ENCODE measurements around the gene SLC6A8.

The SLC6A8 gene

GRCh38 chrX:153687121-153688039, at the start of gene SLC6A8:
TSS of gene SLC6A8 (plus strand) at chrX:153687926. CDS start at chrX:153688575, 649 bp downstream.
- peak; percentile 61 for DNase-seq

GRCh38 chrX:153638041-153638371, 49.7 kb upstream of the SLC6A8 start:
- no peak for DNase-seq

- DNase-seq = no peak
Observed at GRCh38 chrX:153638436-153639176, 49.1 kb upstream of the SLC6A8 start.

- DNase-seq = no peak
Observed at GRCh38 chrX:153639177-153640044, 48.3 kb upstream of the SLC6A8 start.

GRCh38 chrX:153640045-153640686, 47.6 kb upstream of the SLC6A8 start:
- DNase-seq = no peak

- DNase-seq = no peak
Observed at GRCh38 chrX:153640736-153641575, 46.8 kb upstream of the SLC6A8 start.

GRCh38 chrX:153641627-153642026, 46.1 kb upstream of the SLC6A8 start:
- DNase-seq = no peak

GRCh38 chrX:153642051-153642654, 45.6 kb upstream of the SLC6A8 start:
- no peak for DNase-seq

GRCh38 chrX:153642655-153643430, 44.9 kb upstream of the SLC6A8 start:
- DNase-seq = no peak

GRCh38 chrX:153643431-153644351, 44.0 kb upstream of the SLC6A8 start:
- DNase-seq = no peak

- no peak for DNase-seq
Observed at GRCh38 chrX:153644356-153645125, 43.2 kb upstream of the SLC6A8 start.

GRCh38 chrX:153645151-153645550, 42.6 kb upstream of the SLC6A8 start:
- DNase-seq = no peak

GRCh38 chrX:153645921-153646488, 41.7 kb upstream of the SLC6A8 start:
- no peak for DNase-seq

- DNase-seq = no peak
Observed at GRCh38 chrX:153646620-153647373, 40.9 kb upstream of the SLC6A8 start, which contains the start of gene DUSP9. TSS of gene DUSP9 (plus strand) at chrX:153647203. CDS start at chrX:153647954, 751 bp downstream.

- no peak for DNase-seq
Observed at GRCh38 chrX:153647461-153648357, 40.0 kb upstream of the SLC6A8 start.
